Glutamatergic neuron (in vitro differentiated cells): ENCODE results near the gene XPNPEP3. TPM values are rescaled to one million over a fixed set of nuclear protein-coding genes. Genes with fewer than 3 reads are reported as not detected.
A peak's percentile ranks its signal among the peaks of the same experiment; 100 is the strongest.

Experiments
- DNase-seq: peaks from one replicate; pipeline ENCODE4 v3.0.0; 2022
- H3K27ac Mint-ChIP-seq: one replicate; pipeline ENCODE4 v1.8.0; 2020; ENCODE audit warnings: mild to moderate bottlenecking, mixed read lengths, inconsistent platforms; ENCODE audit not compliant: unreplicated experiment
- H3K27me3 Mint-ChIP-seq: one replicate; pipeline ENCODE4 v1.8.0; 2020; ENCODE audit warnings: mild to moderate bottlenecking, moderate library complexity, mixed read lengths, inconsistent platforms; ENCODE audit not compliant: unreplicated experiment
- H3K36me3 Mint-ChIP-seq: one replicate; pipeline ENCODE4 v1.8.0; 2020; ENCODE audit warnings: mild to moderate bottlenecking, mixed read lengths, inconsistent platforms; ENCODE audit not compliant: unreplicated experiment
- H3K4me1 Mint-ChIP-seq: one replicate; pipeline ENCODE4 v1.8.0; 2020; ENCODE audit warnings: mild to moderate bottlenecking, low read depth, mixed read lengths, inconsistent platforms; ENCODE audit not compliant: unreplicated experiment
- H3K4me3 Mint-ChIP-seq: one replicate; pipeline ENCODE4 v1.8.0; 2020; ENCODE audit warnings: mild to moderate bottlenecking, mixed read lengths, inconsistent platforms; ENCODE audit not compliant: unreplicated experiment
- H3K9me3 Mint-ChIP-seq: one replicate; pipeline ENCODE4 v1.8.0; 2020; ENCODE audit warnings: mild to moderate bottlenecking, moderate library complexity, mixed read lengths, inconsistent platforms; ENCODE audit not compliant: unreplicated experiment
- CTCF ChIP-seq: fragments of 200-600 bp; sonication (generic); IDR thresholded peaks from one replicate; pipeline ENCODE4 v1.5.0; 2021; ENCODE audit not compliant: partially characterized antibody, unreplicated experiment
- total RNA-seq: library from RNA; stranded (reverse); fragmentation: NEBNext Ultra II Directional; extraction: Animal tissue kit (Norgen Biotek cat#: 25700); gene quantifications from one replicate; pipeline ENCODE4 v1.2.1, GENCODE V29; 2021; ENCODE audit not compliant: unreplicated experiment

XPNPEP3 gene
- total RNA-seq, 1 donor from 2014 or later: 20.7 TPM

GRCh38 chr22:40919446-40919845, 62.5 kb downstream of the XPNPEP3 start:
- Mint-ChIP-seq H3K9me3 (no peaks in the 10 kb centered on the region), H3K27me3 (no peaks in the 10 kb centered on the region), H3K4me1 (no peaks in the 10 kb centered on the region), H3K27ac (no peak overlapping the region), H3K4me3 (no peak overlapping the region), H3K36me3 (no peaks in the 10 kb centered on the region)
- no peak for TF ChIP-seq CTCF
- no peak for DNase-seq

- no peaks in the 10 kb centered on the region for H3K4me1 Mint-ChIP-seq
- H3K27ac Mint-ChIP-seq: no peak overlapping the region
- no peaks in the 10 kb centered on the region for H3K9me3 Mint-ChIP-seq
- no peaks in the 10 kb centered on the region for H3K36me3 Mint-ChIP-seq
- TF ChIP-seq CTCF: no peak
- H3K27me3 Mint-ChIP-seq: no peaks in the 10 kb centered on the region
- no peak overlapping the region for H3K4me3 Mint-ChIP-seq
- DNase-seq: no peak
Measured at GRCh38 chr22:40920526-40920925, 63.6 kb downstream of the XPNPEP3 start.

- H3K4me3 Mint-ChIP-seq: no peak overlapping the region
- H3K27ac Mint-ChIP-seq: no peak overlapping the region
- H3K4me1 Mint-ChIP-seq: no peaks in the 10 kb centered on the region
- no peak for DNase-seq
- TF ChIP-seq CTCF: peak; percentile 81
- peaks cover 2% of the 10 kb centered on the region for H3K27me3 Mint-ChIP-seq
- no peaks in the 10 kb centered on the region for H3K36me3 Mint-ChIP-seq
- peaks cover 2% of the 10 kb centered on the region for H3K9me3 Mint-ChIP-seq
Measured at GRCh38 chr22:40922484-40923303, 65.7 kb downstream of the XPNPEP3 start.

GRCh38 chr22:40928657-40929056, 71.7 kb downstream of the XPNPEP3 start:
- H3K4me3 Mint-ChIP-seq: no peak overlapping the region
- DNase-seq: no peak
- H3K27me3 Mint-ChIP-seq: peaks cover 2% of the 10 kb centered on the region
- H3K36me3 Mint-ChIP-seq: no peaks in the 10 kb centered on the region
- TF ChIP-seq CTCF: no peak
- H3K4me1 Mint-ChIP-seq: no peaks in the 10 kb centered on the region
- peaks cover 2% of the 10 kb centered on the region for H3K9me3 Mint-ChIP-seq
- H3K27ac Mint-ChIP-seq: no peak overlapping the region

- Mint-ChIP-seq H3K36me3 (no peaks in the 10 kb centered on the region), H3K27me3 (no peaks in the 10 kb centered on the region), H3K9me3 (no peaks in the 10 kb centered on the region), H3K4me3 (no peak overlapping the region), H3K4me1 (no peaks in the 10 kb centered on the region), H3K27ac (no peak overlapping the region)
- no peak for TF ChIP-seq CTCF
- DNase-seq: no peak
Measured at GRCh38 chr22:40932396-40932795, 75.4 kb downstream of the XPNPEP3 start.
